Measurements from ENCODE around the gene BAIAP3.

Gene BAIAP3

GRCh38 chr16:1330931-1331711 lies 2.3 kb upstream of the BAIAP3 start:
- FAIRE-seq (no peak), DNase-seq (ENCODE audit: extremely low spot score, insufficient read length, low read depth) (no peak)

- FAIRE-seq = peak; percentile 76
Measured at GRCh38 chr16:1331712-1332617, 1.5 kb upstream of the BAIAP3 start.

GRCh38 chr16:1332618-1333148 lies 762 bp upstream of the BAIAP3 start:
- FAIRE-seq (no peak), DNase-seq (ENCODE audit: extremely low spot score, insufficient read length, low read depth) (no peak)

More at GRCh38 chr16:1331712-1332617, 1.5 kb upstream of the BAIAP3 start:
- peak; percentile 71 for DNase-seq (ENCODE audit: extremely low spot score, insufficient read length, low read depth)

- DNase-seq (ENCODE audit: extremely low spot score, insufficient read length, low read depth) (no peak), FAIRE-seq (no peak)
Measured at GRCh38 chr16:1333854-1334700, 632 bp downstream of the BAIAP3 start.

- no peak for DNase-seq (ENCODE audit: extremely low spot score, insufficient read length, low read depth)
Measured at GRCh38 chr16:1334739-1335138, 1.3 kb downstream of the BAIAP3 start.

GRCh38 chr16:1335211-1335971 lies 1.9 kb downstream of the BAIAP3 start:
- no peak for FAIRE-seq
- no peak for DNase-seq (ENCODE audit: extremely low spot score, insufficient read length, low read depth)

More at GRCh38 chr16:1334739-1335138, 1.3 kb downstream of the BAIAP3 start:
- no peak for FAIRE-seq

- no peak for FAIRE-seq
- DNase-seq (ENCODE audit: extremely low spot score, insufficient read length, low read depth) = no peak
Measured at GRCh38 chr16:1335996-1336395, 2.6 kb downstream of the BAIAP3 start.

- FAIRE-seq (no peak), DNase-seq (ENCODE audit: extremely low spot score, insufficient read length, low read depth) (no peak)
Measured at GRCh38 chr16:1336619-1337018, 3.2 kb downstream of the BAIAP3 start.

GRCh38 chr16:1337486-1337885 lies 4.0 kb downstream of the BAIAP3 start:
- FAIRE-seq (no peak), DNase-seq (ENCODE audit: extremely low spot score, insufficient read length, low read depth) (no peak)

- no peak for DNase-seq (ENCODE audit: extremely low spot score, insufficient read length, low read depth)
- FAIRE-seq = no peak
Measured at GRCh38 chr16:1338119-1338730, 4.8 kb downstream of the BAIAP3 start.

GRCh38 chr16:1338855-1339675 lies 5.6 kb downstream of the BAIAP3 start:
- DNase-seq (ENCODE audit: extremely low spot score, insufficient read length, low read depth) = no peak
- no peak for FAIRE-seq

- DNase-seq (ENCODE audit: extremely low spot score, insufficient read length, low read depth) (no peak), FAIRE-seq (no peak)
Measured at GRCh38 chr16:1340730-1341494, 7.5 kb downstream of the BAIAP3 start.

GRCh38 chr16:1341495-1342420 lies 8.3 kb downstream of the BAIAP3 start:
- FAIRE-seq (no peak), DNase-seq (ENCODE audit: extremely low spot score, insufficient read length, low read depth) (no peak)

- FAIRE-seq = peak; percentile 100
Measured at GRCh38 chr16:1342526-1343427, 9.3 kb downstream of the BAIAP3 start.

More at GRCh38 chr16:1342526-1343427, 9.3 kb downstream of the BAIAP3 start:
- DNase-seq (ENCODE audit: extremely low spot score, insufficient read length, low read depth) = peak; percentile 100
